Coronary artery (tissue), 2 donors: ENCODE results near the gene CD99L2.
"Not testable (repeated sequence)": the region's sequence is repeated elsewhere in the genome, so short reads cannot be mapped to it uniquely, and the experiment has no call there.

Experiments used
- DNase-seq: peaks from one replicate; pipeline ENCODE4 v3.0.0-alpha.2; 2017; ENCODE audit warnings: low spot score
- H3K27ac ChIP-seq, 2 donors: fragments of 200-600 bp; sonication (generic); one replicate each; pipeline ENCODE4 v1.5.1; 2016 to 2019
- H3K4me3 ChIP-seq: fragments of 200-600 bp; sonication (generic); 2 replicates; pipeline ENCODE4 v1.5.1; 2016; ENCODE audit warnings: mild to moderate bottlenecking, moderate library complexity
- CTCF ChIP-seq: fragments of 200-600 bp; sonication (generic); IDR thresholded peaks from one replicate; pipeline ENCODE4 v1.5.1; 2019; ENCODE audit warnings: antibody characterized with exemption

Gene CD99L2

GRCh38 chrX:150880808-150881165, 17.7 kb downstream of the CD99L2 start:
- H3K27ac ChIP-seq, result no peak overlapping the region
- TF ChIP-seq CTCF, result no peak
- DNase-seq, result no peak
- H3K4me3 ChIP-seq, result no peak overlapping the region

GRCh38 chrX:150879855-150880807, 18.3 kb downstream of the CD99L2 start:
- Histone ChIP-seq H3K27ac (no peak overlapping the region), H3K4me3 (no peak overlapping the region)
- DNase-seq, result no peak
- TF ChIP-seq CTCF, result no peak

- not testable (repeated sequence) for H3K27ac ChIP-seq, DNase-seq, H3K4me3 ChIP-seq
These were observed 22.8 kb downstream of the CD99L2 start for GRCh38 chrX:150875621-150876020.

- no peak for DNase-seq
- no peak overlapping the region for H3K4me3 ChIP-seq
- no peak for TF ChIP-seq CTCF
- no peak overlapping the region for H3K27ac ChIP-seq
These were observed 24.0 kb downstream of the CD99L2 start for GRCh38 chrX:150874448-150874847.

GRCh38 chrX:150873616-150874015, 24.9 kb downstream of the CD99L2 start:
- no peak for TF ChIP-seq CTCF
- Histone ChIP-seq H3K27ac (no peak overlapping the region), H3K4me3 (no peak overlapping the region)
- no peak for DNase-seq

GRCh38 chrX:150872773-150873336, 25.6 kb downstream of the CD99L2 start:
- Histone ChIP-seq H3K4me3 (no peak overlapping the region), H3K27ac (no peak overlapping the region)
- no peak for TF ChIP-seq CTCF
- no peak for DNase-seq

GRCh38 chrX:150871341-150871811, 27.1 kb downstream of the CD99L2 start:
- no peak for TF ChIP-seq CTCF
- no peak overlapping the region for H3K27ac ChIP-seq
- DNase-seq, result no peak
- no peak overlapping the region for H3K4me3 ChIP-seq
